ENCODE measurements around the gene OR4F6. TPM values are rescaled to one million over a fixed set of nuclear protein-coding genes. Genes with fewer than 3 reads are reported as not detected.
"Not testable (repeated sequence)": the region's sequence is repeated elsewhere in the genome, so short reads cannot be mapped to it uniquely, and the experiment has no call there.

The OR4F6 gene, protein sequence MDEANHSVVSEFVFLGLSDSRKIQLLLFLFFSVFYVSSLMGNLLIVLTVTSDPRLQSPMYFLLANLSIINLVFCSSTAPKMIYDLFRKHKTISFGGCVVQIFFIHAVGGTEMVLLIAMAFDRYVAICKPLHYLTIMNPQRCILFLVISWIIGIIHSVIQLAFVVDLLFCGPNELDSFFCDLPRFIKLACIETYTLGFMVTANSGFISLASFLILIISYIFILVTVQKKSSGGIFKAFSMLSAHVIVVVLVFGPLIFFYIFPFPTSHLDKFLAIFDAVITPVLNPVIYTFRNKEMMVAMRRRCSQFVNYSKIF
- not detected for total RNA-seq
- not detected for polyA plus RNA-seq (ENCODE audit: insufficient read depth, low read depth, low replicate concordance)
- long read RNA-seq, donor 1, result 0 reads
- long read RNA-seq, donor 2, result 0 reads

DNA sequence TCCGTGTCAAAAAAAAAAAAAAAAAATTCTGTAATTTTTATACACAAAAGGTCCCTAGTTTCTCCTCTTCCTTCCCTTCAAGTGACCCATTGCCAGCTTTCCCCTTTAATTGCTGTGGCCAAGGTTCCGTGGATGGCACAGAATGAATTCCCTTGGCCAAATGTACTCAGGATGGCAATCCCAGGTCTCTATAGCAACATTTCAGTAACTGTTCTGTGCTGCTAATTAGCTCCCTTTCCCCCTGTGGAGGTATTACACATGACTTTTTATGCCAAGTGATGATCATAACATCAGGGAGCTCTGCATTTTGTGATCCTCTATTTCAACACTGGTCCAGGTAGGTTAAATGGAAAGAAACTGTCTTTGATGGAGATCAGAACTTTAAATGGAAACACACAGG is at the start of gene OR4F6:
TSS of gene OR4F6 (plus strand) at position 301 of the 400 bp plus-strand sequence. CDS start 2,211 bp downstream, outside the sequence.
- intact Hi-C loops (cut with DNase I; ENCODE audit: low total_unique reads), result no loop called here
- no peaks in the 10 kb centered on the region for H3K4me1 ChIP-seq
- no peaks in the 10 kb centered on the region for H3K9me3 ChIP-seq
- TF ChIP-seq, protein P1, sequence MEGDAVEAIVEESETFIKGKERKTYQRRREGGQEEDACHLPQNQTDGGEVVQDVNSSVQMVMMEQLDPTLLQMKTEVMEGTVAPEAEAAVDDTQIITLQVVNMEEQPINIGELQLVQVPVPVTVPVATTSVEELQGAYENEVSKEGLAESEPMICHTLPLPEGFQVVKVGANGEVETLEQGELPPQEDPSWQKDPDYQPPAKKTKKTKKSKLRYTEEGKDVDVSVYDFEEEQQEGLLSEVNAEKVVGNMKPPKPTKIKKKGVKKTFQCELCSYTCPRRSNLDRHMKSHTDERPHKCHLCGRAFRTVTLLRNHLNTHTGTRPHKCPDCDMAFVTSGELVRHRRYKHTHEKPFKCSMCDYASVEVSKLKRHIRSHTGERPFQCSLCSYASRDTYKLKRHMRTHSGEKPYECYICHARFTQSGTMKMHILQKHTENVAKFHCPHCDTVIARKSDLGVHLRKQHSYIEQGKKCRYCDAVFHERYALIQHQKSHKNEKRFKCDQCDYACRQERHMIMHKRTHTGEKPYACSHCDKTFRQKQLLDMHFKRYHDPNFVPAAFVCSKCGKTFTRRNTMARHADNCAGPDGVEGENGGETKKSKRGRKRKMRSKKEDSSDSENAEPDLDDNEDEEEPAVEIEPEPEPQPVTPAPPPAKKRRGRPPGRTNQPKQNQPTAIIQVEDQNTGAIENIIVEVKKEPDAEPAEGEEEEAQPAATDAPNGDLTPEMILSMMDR (IDR thresholded peaks at IDR 0.05), result no peak
- TF ChIP-seq POLR2A (IDR thresholded peaks at IDR 0.05), result no peak
- H3K27ac ChIP-seq, result no peak within 1 kb of the TSS
- no peaks in the 10 kb centered on the region for H3K27me3 ChIP-seq
- H3K36me3 ChIP-seq (ENCODE audit: low read depth, missing control alignments), result no peaks in the 10 kb centered on the region
- no peak within 1 kb of the TSS for H3K4me3 ChIP-seq
- DNase-seq, result no peak
- WGBS, 2 donors, result 74 to 75% methylated on average over 2 of the region's 2 CpGs

GRCh38 chr15:101764669-101765339 is 38.5 kb upstream of the OR4F6 start:
- 87 to 88% methylated on average over 19 to 20 of the region's 23 CpGs for WGBS, 2 donors
- H3K27me3 ChIP-seq; DNase-seq; H3K9me3 ChIP-seq; H3K4me3 ChIP-seq; H3K36me3 ChIP-seq (ENCODE audit: low read depth, missing control alignments); intact Hi-C loops (cut with DNase I; ENCODE audit: low total_unique reads); H3K4me1 ChIP-seq; H3K27ac ChIP-seq: not testable (repeated sequence)

- 88 to 95% methylated on average over 7 of the region's 7 CpGs for WGBS, 2 donors
- H3K27me3 ChIP-seq; intact Hi-C loops (cut with DNase I; ENCODE audit: low total_unique reads); H3K27ac ChIP-seq; DNase-seq; H3K36me3 ChIP-seq (ENCODE audit: low read depth, missing control alignments); H3K4me1 ChIP-seq; H3K9me3 ChIP-seq; H3K4me3 ChIP-seq: not testable (repeated sequence)
Observed at GRCh38 chr15:101765340-101765671, 38.0 kb upstream of the OR4F6 start.

DNA sequence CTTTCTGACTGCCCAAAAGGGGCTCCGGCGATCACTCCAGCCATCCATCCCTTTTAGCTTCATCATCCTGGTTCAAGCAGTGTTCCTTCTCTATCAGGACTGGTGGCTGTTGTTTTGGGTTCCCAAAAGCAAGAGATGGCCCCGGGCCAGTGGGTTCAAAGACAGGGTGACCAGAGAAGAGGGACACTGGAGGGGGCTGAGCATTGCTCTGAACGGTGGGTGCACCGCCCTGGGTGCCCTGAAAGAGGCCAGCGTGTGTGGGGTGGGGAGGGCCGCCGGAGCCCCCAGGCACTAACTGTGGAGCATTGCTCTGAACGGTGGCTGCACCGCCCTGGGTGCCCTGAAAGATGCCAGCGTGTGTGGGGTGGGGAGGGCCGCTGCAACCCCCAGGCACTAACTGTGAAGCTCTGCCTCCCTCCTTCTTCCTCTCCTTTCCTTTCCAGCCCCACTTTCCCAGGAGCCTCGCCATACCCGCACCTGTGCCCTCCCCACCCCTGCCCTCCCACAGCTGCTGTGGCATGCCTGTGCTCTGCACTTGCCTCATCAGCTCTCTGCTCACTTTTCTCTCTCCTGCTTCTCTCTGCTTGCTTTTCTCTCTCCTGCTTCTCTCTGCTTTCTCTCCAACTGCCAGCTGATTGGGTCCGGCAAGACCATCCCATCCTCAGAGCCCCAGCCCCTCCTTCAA is 37.4 kb upstream of the OR4F6 start:
- DNase-seq, result no peak
- no peak overlapping the region for H3K27ac ChIP-seq
- no peak overlapping the region for H3K4me3 ChIP-seq
- no peak for TF ChIP-seq POLR2A (IDR thresholded peaks at IDR 0.05)
- TF ChIP-seq, protein P1 (IDR thresholded peaks at IDR 0.05), result no peak
- intact Hi-C loops (cut with DNase I; ENCODE audit: low total_unique reads), result no loop called here
- 82% methylated on average over 15 of the region's 15 CpGs for WGBS, 2 donors
- no peaks in the 10 kb centered on the region for H3K4me1 ChIP-seq
- no peaks in the 10 kb centered on the region for H3K9me3 ChIP-seq
- no peaks in the 10 kb centered on the region for H3K27me3 ChIP-seq
- H3K36me3 ChIP-seq (ENCODE audit: low read depth, missing control alignments), result no peaks in the 10 kb centered on the region

DNA sequence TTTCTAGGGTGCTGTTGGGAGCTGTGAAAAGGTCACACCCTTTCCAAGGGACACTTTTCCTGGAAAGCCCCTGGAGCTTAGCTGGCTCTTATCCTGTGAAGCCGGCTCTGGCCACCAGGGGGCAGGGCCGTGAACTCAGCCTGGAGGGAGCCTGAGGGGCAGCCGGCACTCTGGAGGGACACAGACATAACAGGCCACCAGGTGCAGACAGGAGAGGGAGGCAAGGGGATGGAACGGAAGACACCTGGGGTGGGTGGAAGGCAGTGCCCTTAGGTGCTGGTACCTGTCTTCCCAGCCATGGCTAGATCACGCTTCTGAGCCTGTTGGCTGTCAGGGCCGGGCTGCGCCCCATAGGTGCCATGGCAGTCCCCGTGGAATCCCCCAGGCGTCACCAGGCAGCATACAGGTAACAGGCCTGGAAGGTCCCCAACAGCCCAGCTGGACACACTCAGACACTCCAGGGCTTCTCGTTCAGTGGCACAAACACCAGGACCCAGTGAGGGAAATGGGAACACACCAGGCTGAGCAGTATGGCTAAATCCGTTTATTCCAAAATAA is 36.1 kb upstream of the OR4F6 start:
- H3K4me1 ChIP-seq; intact Hi-C loops (cut with DNase I; ENCODE audit: low total_unique reads); H3K9me3 ChIP-seq; H3K27me3 ChIP-seq; H3K27ac ChIP-seq; DNase-seq; H3K4me3 ChIP-seq; H3K36me3 ChIP-seq (ENCODE audit: low read depth, missing control alignments): not testable (repeated sequence)
- WGBS, 2 donors, result 80 to 88% methylated on average over 1 to 8 of the region's 11 CpGs

DNA sequence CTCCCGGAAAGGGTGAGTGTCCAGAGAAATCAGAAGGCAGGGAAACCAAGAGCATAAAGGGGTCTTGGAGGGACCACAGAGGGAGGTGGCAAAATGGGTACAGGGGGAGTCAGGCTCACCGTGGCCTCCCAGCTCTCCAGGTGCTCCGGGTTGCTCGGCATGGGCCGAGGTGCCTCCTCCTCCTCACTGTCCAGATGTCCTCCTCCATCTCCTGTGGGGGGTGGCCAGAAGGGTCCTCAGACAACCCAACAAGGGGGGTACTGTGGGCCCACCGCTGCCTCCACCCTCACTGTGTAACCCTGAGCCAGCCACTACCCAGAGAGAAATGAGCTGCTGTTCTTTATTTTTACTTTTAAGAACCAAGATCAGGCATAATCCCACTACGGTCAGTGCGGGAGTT is 30.4 kb upstream of the OR4F6 start:
- DNase-seq, result no peak
- intact Hi-C loops (cut with DNase I; ENCODE audit: low total_unique reads), result no loop called here
- WGBS, 2 donors, result 87 to 90% methylated on average over 6 to 8 of the region's 8 CpGs
- Histone ChIP-seq H3K36me3 (ENCODE audit: low read depth, missing control alignments) (no peaks in the 10 kb centered on the region), H3K27me3 (no peaks in the 10 kb centered on the region), H3K27ac (no peak overlapping the region), H3K4me3 (no peak overlapping the region), H3K9me3 (no peaks in the 10 kb centered on the region), H3K4me1 (no peaks in the 10 kb centered on the region)
- TF ChIP-seq, protein P1 (IDR thresholded peaks at IDR 0.05), result no peak
- no peak for TF ChIP-seq POLR2A (IDR thresholded peaks at IDR 0.05)
